GM04503 (cell line): Measurements from ENCODE around the gene GREB1L.
"Not testable (repeated sequence)": the region's sequence is repeated elsewhere in the genome, so short reads cannot be mapped to it uniquely, and the experiment has no call there.

Experiments used
- DNase-seq: peaks from one replicate; pipeline ENCODE4 v3.0.0-alpha.2; 2012; ENCODE audit warnings: low read depth

GREB1L gene

DNA sequence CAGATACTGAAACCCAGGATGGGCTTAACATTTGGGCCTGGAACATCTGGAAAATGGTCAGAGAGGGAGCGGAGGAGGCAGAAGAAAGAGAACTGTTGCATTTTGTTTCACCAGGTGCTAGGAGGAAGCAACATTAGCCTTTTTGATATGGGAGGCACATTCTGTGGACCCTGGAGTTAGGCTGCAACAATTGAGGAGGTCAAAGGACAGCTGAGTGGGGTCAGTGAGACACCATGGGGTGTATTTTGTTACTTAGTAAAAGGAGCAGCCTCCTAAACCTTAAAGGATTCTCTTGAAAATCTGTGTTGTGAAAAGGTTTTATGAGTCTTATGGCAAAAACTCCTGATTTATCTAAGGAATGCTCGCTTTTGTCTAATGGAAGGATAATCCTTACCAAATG lies 124.9 kb downstream of the GREB1L start:
- DNase-seq: no peak

DNA sequence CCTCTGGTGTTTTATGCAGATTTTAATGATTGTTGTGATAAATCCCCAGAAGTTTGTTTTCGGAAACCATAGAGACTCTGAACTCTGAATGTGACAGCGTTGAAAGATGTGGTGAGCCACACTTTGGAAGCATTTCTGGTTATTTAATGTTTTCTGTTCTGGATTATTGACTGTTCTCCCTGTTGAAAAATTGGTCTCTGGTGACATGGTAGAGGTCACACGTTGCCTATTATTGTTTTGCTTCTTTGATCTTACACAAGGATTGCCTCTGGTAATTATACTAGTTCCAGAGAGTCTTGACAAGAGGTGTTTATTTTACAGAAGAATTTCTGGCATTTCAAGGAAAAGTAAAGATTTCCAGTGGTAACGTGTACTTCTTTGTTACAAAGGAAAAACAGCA lies 127.1 kb downstream of the GREB1L start:
- peak; percentile 88 for DNase-seq

DNA sequence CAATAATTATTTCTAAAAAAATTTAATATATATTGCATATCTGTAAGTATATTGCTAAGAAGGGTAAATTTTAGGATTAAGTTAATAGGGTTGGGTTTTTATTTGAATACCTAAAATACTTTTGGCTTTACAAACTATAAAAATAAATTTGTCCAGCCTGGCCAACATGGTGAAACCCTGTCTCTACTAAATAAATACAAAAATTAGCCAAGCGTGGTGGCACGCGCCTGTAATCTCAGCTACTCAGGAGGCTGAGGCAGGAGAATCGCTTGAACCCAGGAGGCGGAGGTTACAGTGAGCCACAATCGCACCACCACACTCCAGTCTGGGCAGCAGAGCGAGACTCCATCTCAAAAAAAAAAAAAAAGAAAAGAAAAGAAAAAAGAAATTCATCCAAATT lies 127.6 kb downstream of the GREB1L start:
- not testable (repeated sequence) for DNase-seq

DNA sequence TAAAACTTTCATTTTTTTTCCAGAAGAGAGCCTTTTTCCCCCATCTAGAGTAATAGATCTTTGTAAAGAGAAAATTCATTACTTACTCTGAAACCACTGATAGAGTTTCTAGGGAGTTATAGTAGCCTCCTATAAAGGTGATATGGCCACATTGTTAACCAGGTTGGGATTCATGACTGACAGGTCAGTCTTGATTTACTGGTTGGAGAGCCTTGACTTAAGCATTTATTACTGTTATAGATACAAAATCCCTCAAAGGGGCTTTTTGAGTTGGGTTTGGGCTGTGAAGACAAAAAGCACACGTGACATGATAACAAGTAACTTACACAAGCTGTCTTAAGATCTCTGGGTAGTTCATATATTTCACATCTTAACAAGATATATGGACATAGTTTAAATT lies 141.0 kb downstream of the GREB1L start:
- DNase-seq: no peak

DNA sequence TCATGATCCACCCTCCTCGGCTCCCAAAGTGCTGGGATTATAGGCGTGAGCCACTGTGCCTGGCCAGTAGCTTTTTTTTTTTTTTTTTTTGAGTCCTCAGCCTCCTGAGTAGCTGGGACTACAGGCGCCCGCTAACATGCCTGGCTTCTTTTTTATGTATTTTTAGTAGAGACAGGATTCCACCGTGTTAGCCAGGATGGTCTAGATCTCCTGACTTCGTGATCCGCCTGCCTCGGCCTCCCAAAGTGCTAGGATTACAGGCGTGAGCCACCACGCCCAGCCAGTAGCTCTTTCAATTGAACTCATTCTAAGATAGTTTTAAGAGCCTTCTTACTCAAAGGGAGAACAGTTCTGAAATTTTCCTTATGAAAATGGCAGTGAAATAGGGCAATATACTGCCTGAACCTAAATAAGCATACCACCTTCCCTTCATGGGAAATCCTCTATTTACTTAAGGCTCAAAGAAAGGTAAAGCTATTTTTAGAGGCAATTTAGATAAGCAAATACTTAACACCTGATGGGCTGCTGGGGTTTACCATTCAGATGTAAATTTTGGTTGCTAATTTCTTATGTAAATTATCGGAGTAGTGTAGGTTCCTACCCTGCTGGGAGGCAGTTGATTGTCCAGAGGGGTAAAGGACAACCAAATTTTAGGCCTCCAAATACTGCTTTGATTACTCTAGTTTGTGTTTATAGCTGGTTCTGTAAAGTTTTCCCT lies 144.7 kb downstream of the GREB1L start:
- no peak for DNase-seq

DNA sequence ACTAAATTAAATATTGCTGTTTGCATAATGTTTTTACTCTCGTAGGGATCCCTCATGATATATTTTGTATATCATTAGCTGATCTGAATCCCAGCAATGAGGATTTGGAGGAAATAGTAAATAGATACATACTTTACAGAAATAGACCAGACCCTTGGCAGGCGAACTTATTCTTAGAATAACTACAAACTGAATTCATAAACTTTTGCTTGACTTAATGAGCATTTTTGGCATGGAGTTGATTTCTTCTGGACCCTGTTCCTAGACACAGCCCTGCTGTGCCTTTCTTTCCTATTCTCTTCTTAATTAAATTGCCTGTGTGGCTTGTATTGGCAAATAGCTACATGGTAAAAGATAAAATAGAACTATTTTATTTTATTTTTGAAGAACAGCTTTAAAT lies 145.9 kb downstream of the GREB1L start:
- DNase-seq: no peak

DNA sequence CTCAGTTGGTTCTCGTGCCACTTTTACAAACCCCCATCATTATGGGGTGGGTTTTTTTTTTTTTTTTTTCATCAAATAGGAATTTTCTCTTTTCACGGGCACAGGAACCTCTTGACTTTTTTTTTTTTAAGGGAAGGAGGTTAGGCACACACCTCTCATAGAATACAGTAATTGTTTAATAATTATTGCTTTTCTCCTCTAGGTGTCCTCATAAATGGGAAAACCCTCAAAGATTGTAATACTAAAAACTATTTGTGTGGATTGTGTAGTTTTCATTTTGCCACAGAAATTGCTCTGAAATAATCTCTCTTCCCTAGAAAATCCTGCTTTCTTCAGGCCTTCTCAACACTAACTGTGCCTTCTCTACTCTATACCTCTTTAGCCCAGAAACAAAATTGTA lies 147.3 kb downstream of the GREB1L start:
- DNase-seq: no peak

DNA sequence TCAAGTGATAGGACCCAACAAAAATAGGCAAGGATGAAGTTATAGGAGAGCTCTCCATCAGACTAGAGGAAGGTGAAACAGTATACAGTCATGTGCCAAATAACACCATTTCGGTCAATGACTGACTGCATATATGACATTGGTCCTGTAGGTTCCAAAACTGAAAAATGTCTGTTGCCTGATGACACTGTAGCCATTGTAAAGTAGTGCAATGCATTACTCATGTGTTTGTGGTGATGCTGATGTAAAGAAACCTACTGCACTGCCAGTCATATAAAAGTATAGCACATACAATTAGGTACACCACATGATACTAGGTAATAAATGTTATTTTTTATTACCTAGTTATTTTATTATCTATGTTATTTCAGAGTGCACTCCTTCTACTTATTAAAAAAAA lies 147.9 kb downstream of the GREB1L start:
- DNase-seq: no peak

DNA sequence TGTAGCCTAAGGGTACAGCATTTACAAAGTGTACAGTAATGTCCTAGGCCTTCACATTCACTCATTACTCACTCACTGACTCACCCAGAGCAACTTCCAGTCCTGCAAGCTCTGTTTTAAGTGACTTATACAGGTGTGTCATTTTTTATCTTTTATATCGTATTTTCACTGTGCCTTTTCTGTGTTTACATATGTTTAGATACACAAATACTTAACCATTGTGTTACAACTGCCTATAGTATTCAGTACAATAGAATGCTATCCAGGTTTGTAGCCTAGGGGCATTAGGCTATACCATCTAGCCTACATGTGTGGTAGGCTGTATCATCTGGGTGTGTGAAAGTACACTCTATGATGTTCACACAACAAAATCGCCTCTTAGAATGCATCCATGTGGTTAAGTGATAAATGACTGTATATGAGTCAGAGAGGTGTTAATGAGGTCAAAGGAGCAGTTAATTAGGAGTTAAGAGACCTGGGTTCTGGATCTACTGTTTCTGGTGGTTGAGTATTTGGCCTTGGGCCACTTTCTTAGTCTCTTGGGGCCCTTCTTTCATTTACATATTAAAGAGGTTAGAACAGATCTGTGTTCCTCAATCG lies 149.1 kb downstream of the GREB1L start:
- peak; percentile 17 for DNase-seq

DNA sequence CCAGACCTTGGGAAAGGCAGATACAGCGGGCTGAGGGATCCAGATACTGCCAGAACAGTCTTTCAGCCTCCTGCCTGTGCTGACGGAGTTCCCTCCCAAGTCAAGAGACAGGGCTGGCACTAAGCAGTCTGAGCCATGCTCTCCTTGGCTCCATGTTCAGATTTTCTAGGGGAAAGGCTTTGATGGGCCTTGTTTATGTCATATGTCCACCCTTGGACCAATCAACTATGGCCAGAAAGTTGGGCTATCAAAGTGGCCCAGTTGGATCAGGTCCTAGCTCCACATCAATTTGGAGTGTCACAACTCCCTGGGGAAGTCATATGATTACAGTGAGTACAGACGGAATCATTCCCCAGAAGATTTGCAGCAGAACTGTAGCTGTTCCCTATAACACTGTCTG lies 152.0 kb downstream of the GREB1L start:
- no peak for DNase-seq

DNA sequence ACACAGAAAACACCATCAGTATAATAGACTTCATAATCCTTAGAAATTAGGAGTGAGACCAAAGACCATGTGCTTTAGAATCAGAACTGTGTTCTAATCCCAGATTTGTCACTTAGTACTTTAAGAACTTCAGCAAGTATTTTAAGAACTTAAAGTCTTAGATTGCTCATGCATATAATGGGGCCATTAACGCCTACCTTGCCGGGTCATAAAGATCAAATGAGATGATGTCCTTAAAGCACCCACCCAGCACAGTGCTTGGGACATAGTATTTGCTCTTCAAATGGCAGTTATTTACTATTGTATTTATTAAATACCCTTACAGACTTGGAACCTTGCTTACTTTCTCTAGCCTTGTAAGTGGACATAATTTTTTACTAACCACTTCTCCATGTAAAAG lies 156.1 kb downstream of the GREB1L start:
- DNase-seq: no peak

DNA sequence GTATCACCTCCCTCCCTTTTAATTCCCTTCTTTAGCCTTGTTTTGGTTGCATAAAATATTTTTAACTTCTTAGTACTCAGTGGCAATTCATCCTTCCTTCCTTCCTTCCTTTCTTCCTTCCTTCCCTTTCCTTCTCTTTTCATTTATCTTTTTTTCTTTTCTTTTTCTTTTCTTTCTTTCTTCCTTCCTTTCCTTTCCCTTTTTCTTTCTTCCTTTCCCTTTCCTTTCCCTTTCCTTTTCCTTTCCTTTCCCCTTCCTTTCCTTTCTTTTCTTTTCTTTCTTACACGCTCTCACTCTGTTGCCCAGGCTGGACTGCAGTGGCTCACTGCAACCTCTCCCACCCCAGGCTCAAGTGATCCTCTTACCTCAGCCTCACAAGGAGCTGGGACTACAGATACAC lies 160.2 kb downstream of the GREB1L start:
- DNase-seq: no peak

DNA sequence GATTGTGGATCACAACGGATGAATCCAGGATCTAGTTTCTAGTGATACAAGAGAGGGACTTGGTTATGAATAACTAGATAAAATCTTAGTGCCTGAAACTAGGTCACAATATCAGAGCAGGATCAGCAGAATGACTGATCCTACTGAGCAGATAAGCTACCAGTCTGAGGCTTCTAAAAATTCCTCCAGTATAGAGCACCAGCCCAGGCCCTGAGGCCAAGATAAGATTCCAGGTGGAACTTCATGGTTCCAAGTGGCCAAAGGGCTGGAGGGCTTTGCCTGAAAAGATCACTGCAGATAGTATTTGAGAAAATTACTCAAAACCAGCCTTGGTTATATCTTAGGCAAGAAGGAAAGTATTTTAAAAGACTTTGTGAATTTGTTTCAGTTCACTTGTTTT lies 162.4 kb downstream of the GREB1L start:
- no peak for DNase-seq

DNA sequence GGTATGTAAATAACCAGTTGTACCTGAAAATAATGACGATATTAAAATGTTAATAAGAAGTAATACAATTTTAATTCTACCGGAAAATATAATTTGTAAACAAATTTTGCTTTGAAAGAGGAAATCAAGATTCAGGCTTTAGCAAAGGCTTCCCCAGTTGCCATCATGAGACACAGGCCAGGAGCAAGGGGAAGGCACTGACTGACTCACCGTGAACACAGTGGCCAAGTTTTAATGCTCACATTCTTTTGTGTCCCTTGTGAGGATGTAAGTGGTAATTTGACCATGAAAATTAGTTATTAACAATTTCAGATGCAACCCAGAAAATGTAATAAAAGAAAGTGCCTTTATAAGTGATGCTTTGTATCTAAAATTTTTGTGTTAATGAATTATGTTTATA lies 164.1 kb downstream of the GREB1L start:
- DNase-seq: no peak

DNA sequence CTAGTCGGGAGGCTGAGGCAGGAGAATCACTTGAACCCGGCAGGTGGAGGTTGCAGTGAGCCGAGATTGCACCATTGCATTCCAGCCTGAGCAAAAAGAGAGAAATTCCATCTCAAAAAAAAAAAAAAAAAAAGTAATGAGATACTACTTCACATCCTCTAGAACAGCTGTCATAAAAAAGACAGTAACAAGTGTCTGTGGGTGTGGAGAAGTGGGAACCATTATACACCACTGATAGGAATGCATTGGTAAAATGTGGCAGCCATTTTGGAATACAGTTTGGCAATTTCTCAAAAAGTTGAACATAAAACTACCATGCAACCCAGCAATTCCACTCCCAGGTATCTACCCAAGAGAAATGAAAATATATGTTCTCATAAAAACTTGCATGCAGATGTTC lies 166.6 kb downstream of the GREB1L start:
- no peak for DNase-seq

DNA sequence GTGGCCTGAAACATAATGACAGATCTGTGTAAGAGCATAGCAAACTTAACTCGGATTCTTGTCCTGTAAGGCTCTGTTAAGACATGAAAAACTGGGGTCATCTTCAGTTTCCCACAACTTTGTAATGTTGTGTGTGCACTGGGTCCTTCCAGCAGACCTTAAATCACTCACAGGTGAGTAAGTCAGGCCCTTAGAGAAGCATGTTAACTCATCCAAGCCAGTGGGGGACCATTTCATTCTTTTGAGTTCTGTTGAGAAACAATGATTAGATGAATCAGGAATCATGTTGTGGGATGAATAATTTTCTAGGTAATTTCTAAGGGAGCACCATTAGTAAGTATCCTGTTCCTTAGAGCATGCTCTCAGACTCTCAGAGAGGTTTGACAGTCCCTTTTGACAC lies 191.4 kb downstream of the GREB1L start:
- no peak for DNase-seq

DNA sequence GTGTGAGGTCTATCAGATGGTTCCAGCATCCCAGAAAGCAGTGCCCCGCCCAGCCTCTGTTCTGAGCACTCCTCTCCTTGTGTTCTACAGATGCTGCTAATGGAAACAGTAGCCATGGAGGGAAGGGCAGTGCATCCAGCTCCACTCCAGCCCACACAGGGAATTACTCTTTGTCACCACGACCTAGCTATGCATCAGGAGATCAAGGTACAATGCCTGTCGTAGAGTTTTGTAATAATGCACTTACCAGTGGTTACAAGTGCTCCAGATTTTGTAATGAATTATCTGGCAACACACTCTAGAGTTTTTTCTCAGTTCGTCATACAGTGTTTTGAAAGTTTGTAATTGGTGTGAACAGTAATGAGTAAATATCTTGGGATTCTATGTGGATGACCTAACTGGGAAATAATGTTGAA lies 197.4 kb downstream of the GREB1L start:
- peak; percentile 99 for DNase-seq

DNA sequence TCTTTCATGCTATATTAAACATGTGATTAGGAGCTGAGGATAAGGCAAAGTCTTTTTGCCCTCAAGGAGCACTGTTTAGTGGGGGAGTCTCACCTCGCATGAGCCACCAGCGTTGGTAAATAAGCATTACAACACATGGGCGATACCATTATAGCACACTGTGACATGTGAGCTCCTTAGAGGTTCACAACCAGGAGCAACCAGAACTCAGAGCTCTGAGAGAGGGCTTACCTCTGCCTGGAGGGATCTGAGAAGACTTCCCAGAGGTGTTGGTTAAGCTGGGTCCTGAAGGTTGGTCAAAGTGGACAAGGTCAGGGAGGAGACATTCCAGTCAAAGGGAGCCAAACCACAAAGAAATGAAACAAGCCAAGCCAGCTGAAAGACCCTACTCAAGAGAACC lies 199.6 kb downstream of the GREB1L start:
- DNase-seq: no peak

DNA sequence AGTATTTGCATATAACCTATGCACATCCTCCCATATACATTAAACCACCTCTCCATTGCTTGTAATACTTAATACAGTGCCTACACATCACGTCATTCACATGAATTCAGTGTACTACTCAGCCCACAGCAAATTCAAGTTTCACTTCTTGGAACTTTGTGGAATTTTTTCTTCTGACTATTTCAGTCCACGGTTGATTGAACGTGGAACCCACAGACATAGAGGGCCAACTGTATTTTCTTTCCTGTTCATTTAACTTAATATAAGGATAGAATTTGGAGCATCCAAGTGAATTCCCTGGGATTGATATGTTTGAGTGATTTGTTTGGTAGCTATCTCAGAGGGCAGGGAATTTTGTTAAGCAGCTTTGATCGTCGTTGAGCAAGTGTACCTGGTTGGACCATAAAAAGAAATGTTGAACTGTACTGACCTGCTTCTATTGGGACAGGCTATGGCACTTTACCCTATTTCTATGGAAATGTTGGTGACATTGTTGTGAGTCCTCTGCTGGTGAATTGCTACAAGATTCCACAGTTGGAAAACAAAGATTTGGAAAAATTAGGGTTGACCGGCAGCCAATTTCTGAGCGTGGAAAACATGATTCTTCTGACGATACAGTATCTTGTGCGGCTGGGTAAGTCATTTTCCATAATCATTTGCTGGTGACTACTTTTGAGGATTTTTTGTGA lies 201.9 kb downstream of the GREB1L start:
- no peak for DNase-seq

DNA sequence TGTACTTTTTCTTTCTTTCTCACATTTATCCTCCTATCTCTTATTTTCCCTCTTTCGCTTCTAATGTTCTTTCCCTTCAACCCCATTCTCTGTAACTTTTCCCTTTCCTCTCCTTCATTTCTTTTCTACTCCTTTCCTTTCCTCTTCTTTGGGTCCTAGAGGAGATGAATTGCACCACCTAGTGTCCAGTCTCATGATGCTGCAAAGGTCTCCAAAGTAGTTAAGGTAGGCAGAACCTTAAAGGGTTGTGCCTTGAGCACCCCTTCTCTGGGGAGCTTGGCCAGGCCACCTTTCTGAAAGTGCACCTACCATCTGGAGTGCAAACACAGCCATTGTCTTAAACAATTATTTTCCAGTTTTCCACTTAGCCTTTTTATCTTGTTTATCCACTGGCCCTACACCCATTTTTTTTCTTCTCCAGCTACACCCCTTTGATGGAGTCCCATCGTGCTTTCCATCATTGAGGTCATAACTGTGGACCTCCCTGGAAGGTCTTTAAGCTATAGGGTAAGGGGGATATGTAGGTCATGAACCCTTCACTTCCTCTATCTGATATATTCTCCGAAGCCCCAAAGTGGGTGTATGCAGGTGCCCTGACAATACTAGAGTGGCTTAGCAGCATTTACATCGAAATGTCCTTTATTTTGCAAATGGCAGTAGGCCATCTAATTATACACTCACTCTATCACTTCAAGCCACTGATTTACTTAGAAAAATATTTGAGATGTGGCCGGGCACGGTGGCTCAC lies 202.6 kb downstream of the GREB1L start:
- no peak for DNase-seq

DNA sequence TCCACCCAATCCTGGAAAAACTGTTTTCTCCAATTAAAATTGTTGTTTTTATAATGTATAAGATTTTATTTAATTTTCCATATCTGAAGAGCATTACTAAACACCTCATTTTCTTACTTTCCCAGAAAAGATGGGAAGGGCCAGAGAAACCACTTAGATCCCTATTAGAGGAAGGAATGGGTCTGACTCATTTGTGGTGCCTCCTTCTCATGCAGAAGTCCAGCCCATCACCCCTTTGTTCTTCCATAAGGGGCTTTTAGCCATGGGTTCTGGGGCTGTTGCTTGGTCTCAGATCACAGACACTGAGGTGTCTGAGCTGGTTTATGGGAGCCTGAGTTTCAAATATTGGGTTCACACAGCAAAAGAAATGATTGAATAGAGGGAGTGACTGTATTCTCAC lies 206.3 kb downstream of the GREB1L start:
- no peak for DNase-seq

DNA sequence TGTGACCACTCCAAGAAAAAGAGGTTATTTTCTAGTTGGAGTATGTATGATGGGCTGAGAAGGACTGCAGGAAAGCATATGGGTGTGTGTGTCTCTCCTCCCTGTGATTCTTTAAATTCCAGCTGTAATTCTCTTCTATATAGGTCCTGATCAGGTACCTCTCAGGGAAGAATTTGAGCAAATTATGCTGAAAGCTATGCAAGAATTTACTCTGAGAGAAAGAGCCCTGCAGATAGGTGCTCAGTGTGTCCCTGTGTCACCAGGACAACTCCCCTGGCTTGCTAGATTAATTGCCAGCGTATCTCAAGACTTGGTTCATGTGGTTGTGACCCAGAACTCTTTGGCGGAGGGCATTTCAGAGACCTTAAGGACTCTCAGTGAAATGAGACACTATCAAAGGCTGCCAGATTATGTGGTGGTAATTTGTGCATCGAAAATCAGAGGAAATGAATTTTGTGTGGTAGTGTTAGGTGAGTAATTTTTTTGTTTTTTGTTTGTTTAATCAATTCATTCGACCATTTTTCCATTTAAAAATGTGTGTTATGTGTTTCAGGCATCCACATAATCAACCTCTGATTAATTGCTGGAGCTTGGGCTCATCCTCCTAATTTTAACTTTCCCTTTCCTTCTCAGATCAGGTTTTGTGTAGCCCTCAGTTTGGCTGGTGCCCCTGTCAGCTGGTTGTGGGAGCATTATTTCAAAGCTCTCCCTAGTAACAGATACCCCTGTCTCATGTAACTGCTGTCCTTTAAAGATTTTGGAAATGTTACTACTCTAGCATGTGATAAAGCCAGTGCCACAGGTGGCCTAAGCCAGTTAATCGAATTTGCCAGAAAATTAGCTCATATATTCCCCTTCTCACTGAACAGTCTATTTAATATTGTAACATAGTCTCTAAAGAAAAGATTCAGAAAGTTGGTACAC lies 207.6 kb downstream of the GREB1L start:
- DNase-seq: no peak
